ENCODE measurements around the gene USP24.

Gene USP24

GRCh38 chr1:55062801-55063576, 152.2 kb downstream of the USP24 start:
- DNase-seq: no peak

DNA sequence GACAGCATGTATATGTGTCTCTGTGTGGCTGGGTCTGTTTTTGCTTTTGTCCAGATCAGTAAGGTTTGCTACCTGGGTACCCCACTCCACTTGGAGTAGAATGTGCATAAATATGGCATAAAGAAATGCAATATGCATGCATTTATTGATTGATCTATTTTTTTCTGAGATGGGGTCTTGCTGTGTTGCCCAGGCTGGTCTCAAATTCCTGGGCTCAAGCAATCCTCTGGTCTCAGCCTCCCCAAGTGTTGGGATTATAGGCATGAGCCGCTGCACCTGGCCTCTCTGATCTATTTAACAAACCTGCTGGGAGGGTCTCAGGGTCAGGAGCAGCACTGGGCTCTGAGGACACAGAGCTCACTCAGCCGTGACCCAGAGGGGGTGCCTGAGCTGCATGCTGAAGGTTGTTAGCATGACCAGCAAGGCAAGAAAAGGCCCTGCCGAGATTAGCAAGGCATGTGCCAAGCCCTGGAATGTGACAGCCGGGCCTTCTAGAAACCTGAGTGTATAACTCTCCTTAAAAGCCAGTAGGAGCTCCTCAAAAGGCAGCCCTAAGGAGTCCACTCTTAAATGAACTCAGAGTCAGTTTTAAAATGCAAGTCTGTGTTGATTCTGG, 153.3 kb downstream of the USP24 start:
- DNase-seq: no peak

DNA sequence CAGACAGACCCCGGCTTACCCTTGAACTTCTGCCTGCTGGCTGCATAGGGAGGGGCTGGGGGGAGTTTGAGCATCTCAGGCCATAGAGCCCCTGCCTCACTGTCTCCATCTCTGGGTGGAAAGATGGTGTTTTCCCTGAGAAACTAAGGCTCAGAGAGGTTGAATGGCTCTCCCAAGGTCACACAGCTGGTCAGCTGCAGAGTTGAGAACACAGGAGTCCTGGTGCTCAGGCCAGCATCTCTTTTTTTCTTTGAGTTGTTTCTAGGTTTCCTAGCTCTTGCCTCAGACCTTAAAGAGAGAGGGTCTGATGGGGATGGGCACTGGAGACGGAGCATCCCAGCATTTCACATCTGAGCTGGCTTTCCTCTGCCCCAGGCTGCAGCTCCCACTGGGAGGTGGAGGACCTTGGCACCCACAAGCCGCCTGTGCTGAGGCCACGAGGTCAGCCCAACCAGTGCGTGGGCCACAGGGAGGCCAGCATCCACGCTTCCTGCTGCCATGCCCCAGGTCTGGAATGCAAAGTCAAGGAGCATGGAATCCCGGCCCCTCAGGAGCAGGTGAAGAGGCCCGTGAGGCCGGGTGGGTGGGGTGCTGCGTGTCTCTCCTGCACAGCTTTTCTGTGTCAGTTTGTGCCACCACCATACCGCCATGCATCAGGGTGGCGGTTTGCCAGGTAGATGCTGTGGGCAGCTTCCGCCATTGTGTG, 154.0 kb downstream of the USP24 start:
- no peak for DNase-seq

DNA sequence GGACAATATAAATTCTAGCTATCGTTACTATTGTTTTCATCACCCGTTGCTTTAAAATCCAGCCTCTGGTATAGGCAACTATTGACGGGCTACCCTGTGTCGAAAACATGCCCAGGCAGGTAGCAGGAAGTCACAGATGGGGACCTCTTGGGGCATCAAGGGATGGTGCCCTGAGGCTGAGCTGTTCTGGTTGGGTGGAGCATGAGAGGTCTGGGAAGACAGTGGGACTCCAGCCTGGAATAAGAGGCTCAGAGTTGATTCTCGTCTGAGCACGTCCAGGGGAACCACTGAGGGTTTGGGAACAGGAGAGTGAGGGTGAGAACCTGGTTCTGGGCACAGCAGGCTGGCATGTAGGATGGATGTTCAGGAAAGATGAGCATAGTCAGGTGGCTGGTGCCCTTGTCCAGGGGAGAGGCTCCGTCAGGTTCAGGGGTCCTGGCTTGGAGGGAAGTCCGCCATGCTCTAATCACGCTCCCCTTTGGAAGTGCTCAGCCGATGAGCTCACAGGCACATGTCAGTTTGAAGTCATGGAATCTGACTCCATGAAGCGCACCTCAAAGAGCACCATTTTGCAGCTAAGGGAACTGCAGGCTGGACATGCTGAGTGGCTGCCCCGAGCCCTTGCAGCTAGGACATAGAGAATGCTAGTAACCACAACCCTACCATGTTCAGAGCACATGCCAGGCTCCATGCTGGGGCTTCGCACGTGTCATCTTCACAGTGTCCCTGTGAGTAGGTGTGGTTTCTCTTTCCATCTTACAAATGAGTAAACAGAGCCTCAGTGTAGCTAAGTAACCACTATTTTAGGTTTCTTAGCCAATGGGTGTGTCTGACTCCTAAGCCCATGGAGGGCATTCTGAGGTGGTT, 154.8 kb downstream of the USP24 start:
- DNase-seq: no peak

DNA sequence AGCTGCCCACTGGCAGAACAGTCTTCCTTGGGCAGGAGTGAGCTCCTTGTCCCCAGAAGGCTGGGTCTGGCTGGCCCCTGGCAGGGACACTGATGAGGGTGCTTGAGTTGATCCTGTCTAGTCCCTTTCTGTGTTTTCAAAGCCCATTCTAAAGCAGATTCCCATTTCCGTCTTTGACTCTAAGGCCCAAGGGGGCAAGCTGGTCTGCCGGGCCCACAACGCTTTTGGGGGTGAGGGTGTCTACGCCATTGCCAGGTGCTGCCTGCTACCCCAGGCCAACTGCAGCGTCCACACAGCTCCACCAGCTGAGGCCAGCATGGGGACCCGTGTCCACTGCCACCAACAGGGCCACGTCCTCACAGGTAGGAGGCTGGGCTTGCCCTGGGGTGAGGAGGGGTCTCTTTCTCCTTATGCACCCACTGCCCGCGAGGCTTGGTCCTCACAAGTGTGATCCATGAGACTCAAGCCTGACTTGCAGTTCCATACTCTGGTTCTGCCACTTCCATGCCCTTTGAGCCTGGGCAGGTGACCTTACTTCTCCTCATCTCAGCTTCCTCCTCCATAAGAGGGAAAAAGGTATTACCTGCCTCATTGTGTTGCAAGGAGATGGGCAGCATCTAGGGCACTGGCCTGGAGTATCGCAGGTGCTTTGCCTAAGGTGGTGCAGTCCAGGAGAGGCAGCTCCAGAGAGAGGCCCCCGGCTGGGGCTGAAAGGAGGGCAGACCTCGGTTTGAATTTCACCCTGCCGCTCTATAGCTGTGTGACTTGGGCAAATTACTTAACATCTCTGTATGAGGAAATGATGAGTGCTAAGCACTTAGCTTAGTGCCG, 155.6 kb downstream of the USP24 start:
- DNase-seq: no peak

DNA sequence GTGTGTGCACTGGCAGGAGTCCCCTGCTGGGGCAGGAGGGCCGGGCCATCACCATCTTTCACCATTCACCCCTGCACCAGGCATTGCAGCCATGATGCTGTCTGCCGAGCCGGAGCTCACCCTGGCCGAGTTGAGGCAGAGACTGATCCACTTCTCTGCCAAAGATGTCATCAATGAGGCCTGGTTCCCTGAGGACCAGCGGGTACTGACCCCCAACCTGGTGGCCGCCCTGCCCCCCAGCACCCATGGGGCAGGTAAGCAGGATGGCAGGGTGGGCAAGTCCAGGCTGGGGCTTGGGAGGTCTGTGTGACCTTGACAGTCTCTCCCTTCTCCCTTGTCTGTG, 157.2 kb downstream of the USP24 start:
- no peak for DNase-seq

DNA sequence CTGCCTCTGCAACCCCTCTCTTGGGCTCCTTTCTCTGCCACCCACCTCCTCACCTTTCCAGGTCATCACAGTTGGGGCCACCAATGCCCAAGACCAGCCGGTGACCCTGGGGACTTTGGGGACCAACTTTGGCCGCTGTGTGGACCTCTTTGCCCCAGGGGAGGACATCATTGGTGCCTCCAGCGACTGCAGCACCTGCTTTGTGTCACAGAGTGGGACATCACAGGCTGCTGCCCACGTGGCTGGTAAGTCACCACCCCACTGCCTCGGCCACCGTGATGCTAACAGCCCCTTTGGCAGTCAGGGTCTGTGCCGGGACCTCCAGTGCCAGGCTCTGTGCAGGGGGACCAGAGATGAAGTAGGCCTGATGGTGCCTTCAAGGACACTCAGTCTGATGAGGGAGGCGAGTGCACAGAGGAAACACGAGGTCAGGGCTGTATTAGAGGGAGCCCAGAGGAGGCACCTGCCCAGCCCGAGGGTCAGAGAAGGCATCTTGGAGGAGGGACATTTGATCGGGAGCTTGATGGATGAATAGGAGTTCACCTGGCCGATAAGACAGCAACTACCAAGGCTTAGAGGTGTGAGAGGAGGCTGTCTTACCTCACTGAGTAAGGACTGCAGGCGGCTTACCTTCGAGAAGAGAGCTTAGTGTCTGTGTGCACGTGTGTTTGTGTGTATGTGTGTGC, 157.8 kb downstream of the USP24 start:
- DNase-seq: no peak

DNA sequence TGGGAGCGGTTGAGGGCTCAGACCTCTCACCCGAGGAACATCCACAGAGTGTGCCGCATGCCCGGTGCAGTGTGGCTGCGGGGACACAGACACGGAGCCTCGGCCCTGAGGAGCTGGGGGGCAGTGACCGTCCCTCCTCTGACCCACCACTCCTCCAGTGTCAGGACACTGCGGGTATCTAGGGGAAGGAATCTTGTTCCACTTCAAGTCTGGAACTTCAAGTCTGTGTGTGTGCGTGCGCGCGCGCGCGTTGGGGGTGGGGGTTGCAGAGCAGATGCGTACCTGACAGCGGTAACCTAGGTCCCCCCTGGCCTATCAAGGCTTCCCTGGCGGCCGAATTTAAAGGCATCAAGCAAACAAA, 158.6 kb downstream of the USP24 start:
- no peak for DNase-seq

- no peak for DNase-seq
These were observed 159.1 kb downstream of the USP24 start for GRCh38 chr1:55055951-55056631.

- no peak for DNase-seq
These were observed 159.9 kb downstream of the USP24 start for GRCh38 chr1:55055084-55055882.

DNA sequence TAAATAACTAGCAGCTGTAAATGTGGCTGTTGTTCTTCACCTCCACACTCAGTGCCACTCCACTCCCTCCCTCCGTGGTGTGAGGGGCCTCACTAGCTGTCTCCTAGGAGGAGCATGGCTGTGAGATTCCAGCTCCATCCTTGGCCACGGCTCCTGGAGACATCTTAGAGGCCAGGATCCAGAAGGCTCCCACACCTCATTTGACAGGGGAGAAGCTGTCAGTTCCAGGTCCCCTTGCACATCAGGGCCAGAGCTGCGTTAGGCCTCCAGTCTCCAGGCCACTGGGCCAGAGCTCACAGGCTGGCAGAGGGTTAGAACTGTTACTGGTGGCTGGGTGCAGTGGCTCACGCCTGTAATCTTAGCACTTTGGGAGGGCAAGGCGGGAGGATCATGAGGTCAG, 160.8 kb downstream of the USP24 start:
- no peak for DNase-seq

DNA sequence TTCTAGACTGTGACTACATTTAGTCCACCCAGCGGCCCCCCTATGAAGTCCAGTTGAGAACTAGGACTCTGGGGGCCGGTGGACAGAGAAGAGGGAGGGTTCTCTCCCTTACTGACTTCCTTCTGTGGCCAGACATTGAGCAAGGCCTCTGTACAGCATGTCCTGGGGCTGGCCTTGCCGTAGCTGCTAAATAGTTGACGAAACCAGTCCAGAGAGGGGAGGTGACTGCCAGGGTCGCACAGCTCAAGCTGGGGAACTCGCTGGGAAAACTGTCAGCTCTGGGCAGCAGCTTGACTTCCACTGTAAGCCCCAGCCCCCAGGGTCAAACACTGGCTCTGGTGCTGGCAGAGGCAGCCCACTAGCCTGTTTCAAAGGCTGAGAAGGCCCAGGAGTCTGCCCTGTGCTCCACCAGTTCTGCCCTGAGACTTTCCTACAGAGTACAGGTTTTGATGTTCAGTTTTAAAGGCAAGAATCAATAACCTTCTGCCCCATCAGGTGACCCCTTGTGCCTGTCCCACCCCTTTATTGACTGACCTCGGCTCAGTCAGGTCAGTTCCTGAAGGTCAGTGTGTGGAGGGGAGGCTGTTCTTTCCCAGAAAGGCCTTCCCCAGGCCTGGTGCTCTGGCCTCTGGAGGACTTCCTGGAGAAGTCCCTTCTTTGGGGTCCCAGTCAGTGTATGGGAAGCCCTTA, 161.8 kb downstream of the USP24 start:
- no peak for DNase-seq

DNA sequence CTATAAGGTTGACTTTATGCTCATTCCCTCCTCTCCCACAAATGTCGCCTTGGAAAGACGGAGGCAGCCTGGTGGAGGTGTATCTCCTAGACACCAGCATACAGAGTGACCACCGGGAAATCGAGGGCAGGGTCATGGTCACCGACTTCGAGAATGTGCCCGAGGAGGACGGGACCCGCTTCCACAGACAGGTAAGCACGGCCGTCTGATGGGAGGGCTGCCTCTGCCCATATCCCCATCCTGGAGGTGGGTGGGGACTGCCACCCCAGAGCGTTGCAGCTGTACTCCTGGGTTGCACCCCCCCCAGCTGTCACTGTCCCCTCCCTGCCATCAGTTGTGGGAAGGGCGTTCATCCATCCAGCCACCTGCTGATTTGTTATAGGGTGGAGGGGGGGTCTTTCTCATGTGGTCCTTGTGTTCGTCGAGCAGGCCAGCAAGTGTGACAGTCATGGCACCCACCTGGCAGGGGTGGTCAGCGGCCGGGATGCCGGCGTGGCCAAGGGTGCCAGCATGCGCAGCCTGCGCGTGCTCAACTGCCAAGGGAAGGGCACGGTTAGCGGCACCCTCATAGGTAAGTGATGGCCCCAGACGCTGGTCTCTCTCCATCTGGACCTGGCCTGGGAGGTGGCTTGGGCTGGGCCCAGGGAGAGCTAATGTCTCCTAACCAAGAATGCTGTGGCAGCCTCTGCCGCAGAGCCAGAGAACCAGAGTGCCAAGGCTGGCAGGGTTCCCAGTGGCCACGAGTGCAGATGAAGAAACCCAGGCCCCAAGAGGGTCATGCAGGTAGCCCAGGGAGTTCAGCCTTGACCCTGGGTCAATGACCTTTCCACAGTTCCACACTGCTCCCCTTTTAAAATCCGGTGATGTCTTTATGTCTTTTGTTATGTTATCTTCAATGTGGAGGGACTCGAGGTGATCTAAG, 162.7 kb downstream of the USP24 start:
- DNase-seq: no peak

GRCh38 chr1:55051621-55052020, 163.5 kb downstream of the USP24 start:
- DNase-seq: no peak

DNA sequence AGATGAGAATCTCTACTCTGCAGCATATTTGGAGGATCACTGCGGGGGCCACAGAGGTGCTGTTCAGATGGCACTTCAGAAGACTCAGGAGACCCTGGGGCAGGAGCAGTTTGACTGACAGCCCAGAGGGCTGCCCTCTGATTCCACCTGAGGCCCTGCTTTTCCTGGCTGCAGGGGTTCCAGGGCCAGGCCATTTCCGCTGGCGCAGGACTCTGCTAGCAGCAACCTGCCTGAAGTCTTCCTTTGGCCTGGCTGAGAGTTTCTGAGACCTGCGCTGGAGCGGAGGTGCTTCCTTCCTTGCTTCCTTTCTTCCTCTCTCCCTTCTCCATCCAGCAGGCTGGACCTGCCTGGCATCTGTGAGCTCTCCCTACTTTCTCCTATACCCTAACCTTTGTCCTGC, 164.0 kb downstream of the USP24 start:
- DNase-seq: no peak

DNA sequence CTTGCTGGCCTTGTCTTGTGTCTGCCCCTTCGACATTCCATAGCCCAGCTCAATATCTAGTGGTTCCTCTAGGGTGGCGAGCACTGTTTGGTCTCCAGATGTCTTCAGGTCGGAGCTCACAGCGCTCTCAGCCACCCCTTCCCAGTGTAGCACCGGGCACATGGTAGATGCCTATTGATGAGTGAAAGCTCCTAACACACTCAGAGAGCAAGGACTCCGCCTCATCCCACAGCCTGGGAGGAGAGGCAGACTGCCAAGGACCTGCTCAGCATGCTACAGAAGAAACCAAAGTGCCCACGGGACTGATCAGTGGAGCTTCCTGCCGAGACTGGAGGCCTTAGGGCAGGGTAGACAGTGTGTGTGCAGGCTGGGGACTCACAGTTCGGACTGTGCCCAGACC, 164.9 kb downstream of the USP24 start:
- DNase-seq: no peak

GRCh38 chr1:55049914-55050278, 165.3 kb downstream of the USP24 start:
- no peak for DNase-seq

DNA sequence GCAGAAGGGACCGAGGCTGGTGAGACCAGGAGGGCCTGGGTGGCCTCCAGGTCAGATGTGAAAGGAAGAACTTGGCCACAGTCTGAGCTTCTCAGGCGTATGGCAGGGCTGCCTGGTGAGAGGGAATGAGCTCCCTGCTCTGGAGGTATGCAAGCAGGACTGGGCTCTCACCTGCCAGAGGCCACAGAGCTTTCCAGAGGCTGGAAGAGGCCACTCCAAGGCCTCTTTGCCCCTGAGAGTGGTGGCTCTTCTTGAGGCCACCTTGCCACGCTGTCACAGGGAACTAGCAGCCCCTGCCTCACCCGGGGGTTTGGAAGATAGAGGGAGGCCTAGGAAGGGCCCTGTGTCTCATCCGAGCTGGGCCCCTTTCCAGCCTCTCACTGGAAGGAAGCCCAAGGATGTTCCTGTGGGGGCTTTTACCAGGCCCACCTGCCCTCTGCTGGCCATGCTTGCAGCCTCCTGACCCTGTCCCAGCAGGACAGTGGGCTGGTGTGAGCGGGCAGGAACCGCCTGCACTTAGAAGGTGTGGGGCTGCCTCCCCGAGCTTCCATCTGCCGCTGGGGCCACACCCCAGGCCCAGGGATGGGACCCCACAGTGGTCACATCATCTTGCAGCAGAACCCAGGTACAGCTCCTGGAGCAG, 165.8 kb downstream of the USP24 start:
- DNase-seq: no peak

Data from NCI-H1436 treated with DMSO at 0.1 percent for 48 hours (cell line).